Lower lobe of right lung (tissue), 2 donors: ENCODE data around the gene ZBP1. TPM values are rescaled to one million over a fixed set of nuclear protein-coding genes. Genes with fewer than 3 reads are reported as not detected.

Experiments used
- ATAC-seq, 2 donors: fragments of 200-7000 bp; cut with Tn5 transposase; one replicate each; pipeline ENCODE4 v1.9.1; 2020 to 2022; ENCODE audit warnings: mild to moderate bottlenecking in 2 of 2, moderate library complexity in 2 of 2
- DNase-seq: peaks from one replicate; pipeline ENCODE4 v3.0.0-alpha.2; 2020
- H3K27ac ChIP-seq: fragments of 200-600 bp; one replicate; pipeline ENCODE4 v1.8.0; 2022
- H3K27me3 ChIP-seq: fragments of 200-600 bp; one replicate; pipeline ENCODE4 v1.8.0; 2022; ENCODE audit warnings: low read depth
- H3K36me3 ChIP-seq: fragments of 200-600 bp; one replicate; pipeline ENCODE4 v1.8.0; 2022; ENCODE audit warnings: mild to moderate bottlenecking
- H3K4me1 ChIP-seq: fragments of 200-600 bp; one replicate; pipeline ENCODE4 v1.8.0; 2022
- H3K4me3 ChIP-seq: fragments of 200-600 bp; one replicate; pipeline ENCODE4 v1.8.0; 2022; ENCODE audit warnings: mild to moderate bottlenecking
- H3K9me3 ChIP-seq: fragments of 200-600 bp; one replicate; pipeline ENCODE4 v1.8.0; 2022
- CTCF ChIP-seq: fragments of 200-600 bp; IDR thresholded peaks from one replicate; pipeline ENCODE4 v1.8.0; 2022; ENCODE audit warnings: antibody characterized with exemption, mild to moderate bottlenecking
- intact Hi-C: fragments of 100-400 bp; cut with DNase I; formaldehyde crosslinking; loops from one replicate; pipeline ENCODE4 v1.11.0; 2022
- total RNA-seq: library from RNA; stranded (reverse); fragmentation: NEBNext Ultra II Directional; extraction: Animal tissue kit (Norgen Biotek cat#: 25700); gene quantifications from one replicate; pipeline ENCODE4 v1.2.1, GENCODE V29; 2021
- donor health status: DM: no; HTN: yes; CAD: no; lungs with severe emphysema.

The ZBP1 gene
- total RNA-seq, 1 donor from 2014 or later: 5.8 TPM

- Histone ChIP-seq H3K36me3 (no peaks in the 10 kb centered on the region), H3K27me3 (peaks cover 23% of the 10 kb centered on the region), H3K9me3 (no peaks in the 10 kb centered on the region), H3K4me3 (no peak within 1 kb of the TSS), H3K4me1 (no peaks in the 10 kb centered on the region), H3K27ac (no peak within 1 kb of the TSS)
- intact Hi-C loops: no loop called here
- TF ChIP-seq CTCF: no peak
- no peak for ATAC-seq
- no peak for DNase-seq
Measured at GRCh38 chr20:57560554-57561355, 59.5 kb downstream of the ZBP1 start, which contains the start of gene PCK1. Gene PCK1 (plus strand): TSS chr20:57561110. CDS start chr20:57561412, 302 bp downstream.

DNA sequence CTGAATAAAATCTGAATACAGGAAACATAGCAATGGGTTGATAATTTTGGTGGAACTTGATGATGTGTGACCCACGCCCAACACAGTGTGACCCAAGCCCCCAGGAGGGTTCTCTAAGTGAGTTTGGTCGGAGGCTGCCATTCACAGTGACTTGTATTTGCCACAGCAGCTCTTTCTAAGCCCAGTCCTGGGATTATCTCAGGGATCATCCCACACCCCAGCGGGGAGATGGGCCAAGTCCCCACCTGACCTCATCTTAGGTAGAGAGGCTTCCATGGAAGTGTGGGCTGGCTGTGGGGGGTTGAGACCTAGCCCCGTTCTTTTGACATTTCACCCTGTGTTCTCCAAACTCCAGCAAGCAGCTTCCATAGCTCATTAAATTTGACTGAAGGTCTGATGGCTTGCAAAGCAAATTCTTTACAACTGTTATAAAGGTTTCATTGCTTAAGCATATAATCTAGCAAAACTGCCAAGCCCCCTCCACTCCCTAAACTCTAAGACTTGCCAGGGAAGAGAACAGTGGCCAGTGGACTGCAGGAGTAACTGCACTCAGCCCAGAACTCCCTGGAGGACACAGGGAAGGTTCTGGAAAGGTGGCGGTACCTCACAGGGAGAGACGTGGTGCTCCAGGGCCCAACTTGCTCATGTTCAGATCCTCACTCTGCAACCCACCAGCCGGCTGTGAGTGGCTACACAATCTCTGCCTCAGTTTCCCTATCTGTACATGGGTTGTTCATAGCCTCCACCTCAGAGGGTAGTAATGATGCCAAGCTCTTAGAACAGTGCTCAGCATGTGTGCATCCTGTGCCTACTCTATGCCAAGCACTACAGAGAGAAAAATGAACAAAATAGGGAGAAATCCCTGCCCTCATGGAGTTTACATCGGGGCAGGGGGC is 60.3 kb downstream of the ZBP1 start:
- H3K27me3 ChIP-seq: peaks cover 23% of the 10 kb centered on the region
- intact Hi-C loops: no loop called here
- no peaks in the 10 kb centered on the region for H3K4me1 ChIP-seq
- no peak overlapping the region for H3K27ac ChIP-seq
- no peak for TF ChIP-seq CTCF
- H3K36me3 ChIP-seq: no peaks in the 10 kb centered on the region
- ATAC-seq: no peak
- H3K4me3 ChIP-seq: no peak overlapping the region
- H3K9me3 ChIP-seq: no peaks in the 10 kb centered on the region
- no peak for DNase-seq

GRCh38 chr20:57559289-57559634 is 61.0 kb downstream of the ZBP1 start:
- no peak for ATAC-seq
- Histone ChIP-seq H3K27me3 (peaks cover 23% of the 10 kb centered on the region), H3K4me1 (no peaks in the 10 kb centered on the region), H3K4me3 (no peak overlapping the region), H3K36me3 (no peaks in the 10 kb centered on the region), H3K9me3 (no peaks in the 10 kb centered on the region), H3K27ac (no peak overlapping the region)
- intact Hi-C loops: no loop called here
- TF ChIP-seq CTCF: no peak
- DNase-seq: no peak

- ATAC-seq: no peak
- no peak for TF ChIP-seq CTCF
- Histone ChIP-seq H3K4me3 (no peak overlapping the region), H3K27me3 (peaks cover 23% of the 10 kb centered on the region), H3K9me3 (no peaks in the 10 kb centered on the region), H3K4me1 (no peaks in the 10 kb centered on the region), H3K27ac (no peak overlapping the region), H3K36me3 (no peaks in the 10 kb centered on the region)
- intact Hi-C loops: no loop called here
- DNase-seq: no peak
Measured at GRCh38 chr20:57558614-57559288, 61.5 kb downstream of the ZBP1 start.

DNA sequence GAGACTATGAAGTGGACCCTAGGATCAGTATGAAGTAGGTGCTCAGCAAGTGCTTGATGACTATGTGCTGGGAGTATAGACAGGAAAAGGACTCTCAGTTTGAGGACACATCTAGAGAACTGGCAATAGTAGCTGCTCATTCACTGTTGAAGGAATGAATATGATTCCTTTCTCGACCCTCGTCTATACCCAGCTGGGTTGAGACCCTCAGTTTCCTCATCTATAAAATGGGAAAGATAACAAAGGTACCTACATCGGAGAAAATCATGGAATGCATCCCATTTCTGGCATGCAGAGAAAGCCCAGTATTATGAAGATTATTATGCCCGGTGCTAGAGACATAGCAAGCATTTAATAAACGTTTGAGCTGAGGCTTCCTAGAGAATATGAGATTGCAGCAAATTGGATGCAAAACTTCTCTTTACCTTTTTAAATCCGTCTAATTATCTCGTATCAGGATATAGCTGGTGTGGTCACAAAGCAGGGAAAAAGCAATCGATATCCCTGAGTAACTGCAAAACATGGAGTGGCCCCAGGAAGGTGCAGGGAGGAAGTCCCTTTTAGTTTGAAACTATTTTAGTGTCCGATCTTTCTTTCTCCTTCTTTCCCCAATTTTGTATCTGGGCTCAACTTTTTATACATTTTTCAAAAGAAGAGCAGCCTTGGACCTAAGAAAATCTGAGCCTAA is 62.2 kb downstream of the ZBP1 start:
- no peaks in the 10 kb centered on the region for H3K9me3 ChIP-seq
- no peak for TF ChIP-seq CTCF
- H3K4me3 ChIP-seq: no peak overlapping the region
- no peak for ATAC-seq
- intact Hi-C loops: no loop called here
- peaks cover 23% of the 10 kb centered on the region for H3K27me3 ChIP-seq
- no peaks in the 10 kb centered on the region for H3K36me3 ChIP-seq
- no peak for DNase-seq
- no peak overlapping the region for H3K27ac ChIP-seq
- H3K4me1 ChIP-seq: no peaks in the 10 kb centered on the region
